ENCODE results near the gene GAB3. TPM values are rescaled to one million over a fixed set of nuclear protein-coding genes. Genes with fewer than 3 reads are reported as not detected.
A peak's percentile ranks its signal among the peaks of the same experiment; 100 is the strongest.

The GAB3 gene
- total and polyA plus RNA-seq, 2 of the 4 experiments (the other 2 are of a cell fraction): 2.2 to 3.7 TPM

- Histone ChIP-seq H2BK20ac (ENCODE audit: low read depth, low read length) (no peak overlapping the region), H4K20me1 (ENCODE audit: insufficient read depth, low read length) (peaks cover 3% of the 10 kb centered on the region; the same call in 1 of the 2 replicates), H4K8ac (ENCODE audit: low read depth in 2 of 2, low read length in 2 of 2) (no peak overlapping the region), H3K27ac (ENCODE audit: insufficient read depth, low read length) (no peak overlapping the region), H2AK5ac (ENCODE audit: low read depth, low read length) (no peak overlapping the region), H3K36me3 (ENCODE audit: control insufficient read depth, insufficient read depth, low read length) (no peaks in the 10 kb centered on the region), H3K18ac (ENCODE audit: low read depth, low read length) (no peak overlapping the region), H3K27me3 (ENCODE audit: control insufficient read depth, insufficient read depth, low read length) (no peaks in the 10 kb centered on the region), H3K79me1 (ENCODE audit: low read depth in 1 of 2, low read length in 2 of 2) (no peaks in the 10 kb centered on the region), H2BK120ac (ENCODE audit: low read depth, low read length) (no peak overlapping the region), H4K91ac (ENCODE audit: insufficient read depth, low read depth, low read length) (no peak overlapping the region), H2AFZ (replicated peaks; ENCODE audit: low read length, poor library complexity) (no peak overlapping the region), H2BK5ac (ENCODE audit: low read depth, low read length, poor library complexity, severe bottlenecking) (no peak overlapping the region), H3K9me1 (ENCODE audit: insufficient read depth, low read length) (peaks cover 19% of the 10 kb centered on the region; the same call in 1 of the 2 replicates), H2AK9ac (replicated peaks; ENCODE audit: low read depth, low read length, poor library complexity) (no peak overlapping the region), H3K4me2 (ENCODE audit: low read depth, low read length) (no peak overlapping the region), H3K9ac (ENCODE audit: low read depth, low read length) (no peak overlapping the region), H3K23ac (ENCODE audit: low read depth, low read length) (no peak overlapping the region), H4K5ac (ENCODE audit: low read depth, low read length) (no peak overlapping the region), H3K4ac (ENCODE audit: low read depth, low read length) (no peak overlapping the region), H2BK15ac (ENCODE audit: low read depth, low read length) (no peak overlapping the region), H3K14ac (replicated peaks; ENCODE audit: low read depth, low read length) (no peak overlapping the region), H3K4me1 (ENCODE audit: control insufficient read depth, insufficient read depth, low read length) (peaks cover 7% of the 10 kb centered on the region; the same call in 1 of the 2 replicates), H3K56ac (ENCODE audit: extremely low read depth, insufficient read depth, low read length) (no peak overlapping the region), H3K9me3 (ENCODE audit: control insufficient read depth, insufficient read depth, low read length) (no peaks in the 10 kb centered on the region), H3K4me3 (ENCODE audit: insufficient read depth, low read depth, low read length) (no peak overlapping the region)
- intact Hi-C loops (cut with micrococcal nuclease): loop anchor here (10.0 kb wide), 1 partner anchor 1760 kb away; no protein-coding TSS in a partner anchor
- no peak for TF ChIP-seq FOS (IDR thresholded peaks at IDR 0.05; ENCODE audit: low read depth, low read length)
- TF ChIP-seq RAD21 (IDR thresholded peaks at IDR 0.05; ENCODE audit: low read length): peak; percentile 72
- peak; percentile 67 for TF ChIP-seq SMC3 (IDR thresholded peaks at IDR 0.05; ENCODE audit: low read depth, low read length)
- TF ChIP-seq CTCF (conservative IDR thresholded peaks at IDR 0.05; ENCODE audit: low read depth, low read length): peak; percentile 68
- TF ChIP-seq CEBPB (IDR thresholded peaks at IDR 0.05; ENCODE audit: low read depth, low read length): no peak
- in situ Hi-C loops (cut with MboI; ENCODE audit: low sequenced_read_pairs): no loop called here
- ChIA-PET POLR2A (ENCODE audit: unreplicated experiment) (no interaction called here), CTCF (no interaction called here)
- no TSS peak for BruUV-seq (replicated peaks)
- dilution Hi-C loops (cut with HindIII; ENCODE audit: low sequenced_read_pairs, unreplicated experiment): no loop called here
- ATAC-seq (ENCODE audit: low read depth) (peak; percentile 83), DNase-seq (peak; percentile 50)
- no CpG with 5 or more reads among the region's 2 CpGs for WGBS, 2 experiments (ENCODE audit: extremely low coverage in 2 of 2, insufficient read length in 1 of 2)
These were observed 36.0 kb downstream of the GAB3 start for GRCh38 chrX:154714925-154715324.
